Muscle of back (tissue), 11 donors: Measurements from ENCODE around the gene KIRREL1. TPM values are rescaled to one million over a fixed set of nuclear protein-coding genes. Genes with fewer than 3 reads are reported as not detected.

Experiments
- DNase-seq, 3 donors: peaks; one replicate each; pipeline versions ENCODE4 v3.0.0 to v3.0.0-alpha.2; 2013
- polyA plus RNA-seq, 10 donors: library from polyadenylated mRNA; unstranded; fragments of 120-200 nt; gene quantifications; one replicate each; pipeline ENCODE4 v1.2.1, GENCODE V29; 2013; ENCODE audit not compliant: insufficient read length in 10 of 10

The KIRREL1 gene
- polyA plus RNA-seq, 10 donors = 27.1 to 55.1 (median 33.0) TPM

GRCh38 chr1:158002631-158003405 lies 9.4 kb downstream of the KIRREL1 start:
- DNase-seq = peak in 1 of 3 donors; percentile 63

GRCh38 chr1:158003406-158003800 lies 10.0 kb downstream of the KIRREL1 start:
- peak in 1 of 3 donors; percentile 30 for DNase-seq

- no peak for DNase-seq
Measured at GRCh38 chr1:158005224-158005623, 11.8 kb downstream of the KIRREL1 start.

GRCh38 chr1:158007180-158007579 lies 13.7 kb downstream of the KIRREL1 start:
- no peak for DNase-seq

GRCh38 chr1:158007667-158008386 lies 14.4 kb downstream of the KIRREL1 start:
- DNase-seq = no peak

- no peak for DNase-seq
Measured at GRCh38 chr1:158008630-158009029, 15.2 kb downstream of the KIRREL1 start.

GRCh38 chr1:158011714-158012113 lies 18.3 kb downstream of the KIRREL1 start:
- DNase-seq = peak in 1 of 3 donors; percentile 61

- DNase-seq = peak in 2 of 3 donors; percentile 69 to 82
Measured at GRCh38 chr1:158013840-158014730, 20.6 kb downstream of the KIRREL1 start.

- no peak for DNase-seq
Measured at GRCh38 chr1:158014731-158015320, 21.4 kb downstream of the KIRREL1 start.

GRCh38 chr1:158016651-158017335 lies 23.3 kb downstream of the KIRREL1 start:
- DNase-seq = no peak

- no peak for DNase-seq
Measured at GRCh38 chr1:158017800-158018595, 24.6 kb downstream of the KIRREL1 start.

- peak; percentile 85 to 93 (median 92) for DNase-seq
Measured at GRCh38 chr1:158019171-158019868, 25.9 kb downstream of the KIRREL1 start.

- DNase-seq = no peak
Measured at GRCh38 chr1:158020259-158020885, 26.9 kb downstream of the KIRREL1 start.

GRCh38 chr1:158020886-158021620 lies 27.6 kb downstream of the KIRREL1 start:
- DNase-seq = no peak

- DNase-seq = no peak
Measured at GRCh38 chr1:158021721-158022120, 28.3 kb downstream of the KIRREL1 start.

GRCh38 chr1:158022554-158023312 lies 29.3 kb downstream of the KIRREL1 start:
- peak in 1 of 3 donors; percentile 67 for DNase-seq

- no peak for DNase-seq
Measured at GRCh38 chr1:158024737-158025136, 31.3 kb downstream of the KIRREL1 start.
